AG09309 (cell line): ENCODE data around the gene NFIC.

ENCODE experiments used
- DNase-seq: peaks from one replicate; pipeline ENCODE4 v3.0.0-alpha.2; 2010; ENCODE audit warnings: low read depth
- H3K4me3 ChIP-seq: 2 replicates; pipeline ENCODE4 v1.5.1; 2011; ENCODE audit warnings: mild to moderate bottlenecking, low read depth, low read length, moderate library complexity; ENCODE audit not compliant: control insufficient read depth
- CTCF ChIP-seq: IDR thresholded peaks from 2 replicates; pipeline ENCODE4 v1.5.1; 2011; ENCODE audit warnings: mild to moderate bottlenecking, low read depth, low read length, inconsistent platforms; ENCODE audit not compliant: insufficient read depth, control insufficient read depth; ENCODE audit errors: missing control alignments

The NFIC gene

GRCh38 chr19:3500429-3501101, 134.2 kb downstream of the NFIC start, which contains the start of gene DOHH:
Gene DOHH (minus strand): TSS chr19:3500674. CDS start chr19:3496814, 3,860 bp downstream.
- H3K4me3 ChIP-seq: peak within 1 kb of the TSS; percentile 86
- peak; percentile 84 for DNase-seq
- no peak for TF ChIP-seq CTCF

- H3K4me3 ChIP-seq: no peak overlapping the region
- DNase-seq: no peak
- no peak for TF ChIP-seq CTCF
Observed at GRCh38 chr19:3501780-3502179, 135.4 kb downstream of the NFIC start.

GRCh38 chr19:3503036-3503572, 136.7 kb downstream of the NFIC start:
- H3K4me3 ChIP-seq: no peak overlapping the region
- TF ChIP-seq CTCF: no peak
- DNase-seq: no peak

GRCh38 chr19:3504735-3505134, 138.4 kb downstream of the NFIC start:
- DNase-seq: no peak
- TF ChIP-seq CTCF: no peak
- no peak overlapping the region for H3K4me3 ChIP-seq

- no peak for TF ChIP-seq CTCF
- H3K4me3 ChIP-seq: peak within 1 kb of the TSS; percentile 83
Observed at GRCh38 chr19:3505598-3506383, 139.4 kb downstream of the NFIC start, which contains the start of gene FZR1. Gene FZR1 (plus strand): TSS chr19:3506311. CDS start chr19:3522990, 16,679 bp downstream.

GRCh38 chr19:3506384-3507340, 140.3 kb downstream of the NFIC start:
- peak overlapping the region; percentile 83 for H3K4me3 ChIP-seq
- no peak for TF ChIP-seq CTCF
- no peak for DNase-seq

More at GRCh38 chr19:3505598-3506383, 139.4 kb downstream of the NFIC start, which contains the start of gene FZR1:
- DNase-seq: peak; percentile 86
